Left ventricle myocardium inferior (tissue), 1 donor: Measurements from ENCODE around the gene PCNX2. TPM values are rescaled to one million over a fixed set of nuclear protein-coding genes. Genes with fewer than 3 reads are reported as not detected.

Experiments used
- DNase-seq: peaks from one replicate; pipeline ENCODE4 v3.0.0-alpha.2; 2020
- H3K27ac ChIP-seq: fragments of 200-600 bp; replicated peaks from 2 replicates; pipeline ENCODE4 v1.8.0; 2021
- H3K27me3 ChIP-seq: fragments of 200-600 bp; 2 replicates; pipeline ENCODE4 v1.8.0; 2021; ENCODE audit warnings: low read depth
- H3K36me3 ChIP-seq: fragments of 200-600 bp; 2 replicates; pipeline ENCODE4 v1.8.0; 2021
- H3K4me1 ChIP-seq: fragments of 200-600 bp; 2 replicates; pipeline ENCODE4 v1.8.0; 2021
- H3K4me3 ChIP-seq: fragments of 200-600 bp; 2 replicates; pipeline ENCODE4 v1.8.0; 2021; ENCODE audit warnings: mild to moderate bottlenecking, moderate library complexity
- H3K9me3 ChIP-seq: fragments of 200-600 bp; replicated peaks from 2 replicates; pipeline ENCODE4 v1.8.0; 2021
- intact Hi-C: fragments of 100-400 bp; cut with micrococcal nuclease; formaldehyde crosslinking; loops from one replicate; pipeline ENCODE4 v1.11.0; 2022
- total RNA-seq: library from RNA; stranded (reverse); fragmentation: NEBNext Ultra II Directional; extraction: Animal tissue kit (Norgen Biotek cat#: 25700); gene quantifications from one replicate; pipeline ENCODE4 v1.2.1, GENCODE V29; 2021
- TF ChIP-seq, protein P1 (sequence below): fragments of 200-600 bp; IDR thresholded peaks from 2 replicates; pipeline ENCODE4 v1.8.0; 2021; ENCODE audit warnings: antibody characterized with exemption, mild to moderate bottlenecking, borderline replicate concordance
- donor health status: DM: no; HTN: yes; CAD: no; lungs with severe emphysema.

PCNX2 gene
- total RNA-seq, 1 donor from 2014 or later = 0.82 TPM

GRCh38 chr1:232980355-232980978 is 315.1 kb downstream of the PCNX2 start:
- Histone ChIP-seq H3K27me3 (no peaks in the 10 kb centered on the region), H3K4me3 (no peak overlapping the region), H3K36me3 (peaks cover 16% of the 10 kb centered on the region), H3K4me1 (peaks cover 12% of the 10 kb centered on the region), H3K9me3 (no peaks in the 10 kb centered on the region), H3K27ac (no peak overlapping the region)
- TF ChIP-seq, protein P1, sequence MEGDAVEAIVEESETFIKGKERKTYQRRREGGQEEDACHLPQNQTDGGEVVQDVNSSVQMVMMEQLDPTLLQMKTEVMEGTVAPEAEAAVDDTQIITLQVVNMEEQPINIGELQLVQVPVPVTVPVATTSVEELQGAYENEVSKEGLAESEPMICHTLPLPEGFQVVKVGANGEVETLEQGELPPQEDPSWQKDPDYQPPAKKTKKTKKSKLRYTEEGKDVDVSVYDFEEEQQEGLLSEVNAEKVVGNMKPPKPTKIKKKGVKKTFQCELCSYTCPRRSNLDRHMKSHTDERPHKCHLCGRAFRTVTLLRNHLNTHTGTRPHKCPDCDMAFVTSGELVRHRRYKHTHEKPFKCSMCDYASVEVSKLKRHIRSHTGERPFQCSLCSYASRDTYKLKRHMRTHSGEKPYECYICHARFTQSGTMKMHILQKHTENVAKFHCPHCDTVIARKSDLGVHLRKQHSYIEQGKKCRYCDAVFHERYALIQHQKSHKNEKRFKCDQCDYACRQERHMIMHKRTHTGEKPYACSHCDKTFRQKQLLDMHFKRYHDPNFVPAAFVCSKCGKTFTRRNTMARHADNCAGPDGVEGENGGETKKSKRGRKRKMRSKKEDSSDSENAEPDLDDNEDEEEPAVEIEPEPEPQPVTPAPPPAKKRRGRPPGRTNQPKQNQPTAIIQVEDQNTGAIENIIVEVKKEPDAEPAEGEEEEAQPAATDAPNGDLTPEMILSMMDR = no peak
- no peak for DNase-seq
- intact Hi-C loops = no loop called here

DNA sequence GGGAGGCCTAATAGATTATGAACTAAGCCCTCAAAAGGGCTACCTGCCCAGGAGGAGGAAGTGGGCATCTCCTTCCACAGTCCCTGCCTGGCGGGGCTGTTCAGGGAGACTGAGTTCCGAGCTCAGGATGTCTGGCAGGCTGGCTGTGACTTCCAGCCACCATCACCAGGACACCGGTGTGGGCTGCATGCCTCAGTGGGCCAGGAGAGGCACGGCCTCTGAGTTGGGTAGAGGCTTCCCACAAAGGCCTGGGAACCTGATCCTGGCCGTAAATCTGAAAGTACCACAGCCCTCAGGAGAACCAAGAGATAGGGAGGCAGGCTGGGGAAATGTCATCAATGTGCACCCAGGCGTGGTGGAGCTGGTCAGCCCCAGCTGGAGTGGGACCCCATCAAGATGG is 316.0 kb downstream of the PCNX2 start:
- H3K27me3 ChIP-seq = no peaks in the 10 kb centered on the region
- TF ChIP-seq, protein P1 = no peak
- no peaks in the 10 kb centered on the region for H3K9me3 ChIP-seq
- H3K27ac ChIP-seq = no peak overlapping the region
- H3K36me3 ChIP-seq = peaks cover 17% of the 10 kb centered on the region
- intact Hi-C loops = no loop called here
- H3K4me3 ChIP-seq = no peak overlapping the region
- no peak for DNase-seq
- peaks cover 19% of the 10 kb centered on the region for H3K4me1 ChIP-seq

GRCh38 chr1:232978815-232979214 is 316.7 kb downstream of the PCNX2 start:
- peaks cover 6% of the 10 kb centered on the region for H3K9me3 ChIP-seq
- TF ChIP-seq, protein P1 = no peak
- intact Hi-C loops = no loop called here
- no peak overlapping the region for H3K27ac ChIP-seq
- H3K4me3 ChIP-seq = no peak overlapping the region
- peaks cover 21% of the 10 kb centered on the region for H3K4me1 ChIP-seq
- no peaks in the 10 kb centered on the region for H3K27me3 ChIP-seq
- H3K36me3 ChIP-seq = peaks cover 23% of the 10 kb centered on the region
- no peak for DNase-seq

GRCh38 chr1:232978091-232978634 is 317.4 kb downstream of the PCNX2 start:
- Histone ChIP-seq H3K27ac (no peak overlapping the region), H3K4me3 (no peak overlapping the region), H3K36me3 (peaks cover 30% of the 10 kb centered on the region), H3K9me3 (peaks cover 12% of the 10 kb centered on the region), H3K4me1 (peaks cover 18% of the 10 kb centered on the region), H3K27me3 (no peaks in the 10 kb centered on the region)
- TF ChIP-seq, protein P1 = no peak
- intact Hi-C loops = no loop called here
- DNase-seq = no peak

GRCh38 chr1:232974971-232975370 is 320.6 kb downstream of the PCNX2 start:
- intact Hi-C loops = no loop called here
- Histone ChIP-seq H3K27me3 (no peaks in the 10 kb centered on the region), H3K27ac (no peak overlapping the region), H3K36me3 (peaks cover 60% of the 10 kb centered on the region), H3K4me3 (no peak overlapping the region), H3K4me1 (peaks cover 18% of the 10 kb centered on the region), H3K9me3 (peaks cover 16% of the 10 kb centered on the region)
- no peak for DNase-seq
- TF ChIP-seq, protein P1 = no peak
